ENCODE data around the gene KLF4.
A peak's percentile ranks its signal among the peaks of the same experiment; 100 is the strongest.

KLF4 gene

GRCh38 chr9:107480386-107480789 is 9.2 kb downstream of the KLF4 start:
- H3K4me3 ChIP-seq (replicated peaks in 1 of 2; ENCODE audit: low read depth in 2 of 2, low read length in 2 of 2), result peak overlapping the region in 1 of 2 donors; percentile 5
- peak; percentile 84 to 85 for DNase-seq (ENCODE audit: low read depth in 2 of 2)
- TF ChIP-seq, protein P1, sequence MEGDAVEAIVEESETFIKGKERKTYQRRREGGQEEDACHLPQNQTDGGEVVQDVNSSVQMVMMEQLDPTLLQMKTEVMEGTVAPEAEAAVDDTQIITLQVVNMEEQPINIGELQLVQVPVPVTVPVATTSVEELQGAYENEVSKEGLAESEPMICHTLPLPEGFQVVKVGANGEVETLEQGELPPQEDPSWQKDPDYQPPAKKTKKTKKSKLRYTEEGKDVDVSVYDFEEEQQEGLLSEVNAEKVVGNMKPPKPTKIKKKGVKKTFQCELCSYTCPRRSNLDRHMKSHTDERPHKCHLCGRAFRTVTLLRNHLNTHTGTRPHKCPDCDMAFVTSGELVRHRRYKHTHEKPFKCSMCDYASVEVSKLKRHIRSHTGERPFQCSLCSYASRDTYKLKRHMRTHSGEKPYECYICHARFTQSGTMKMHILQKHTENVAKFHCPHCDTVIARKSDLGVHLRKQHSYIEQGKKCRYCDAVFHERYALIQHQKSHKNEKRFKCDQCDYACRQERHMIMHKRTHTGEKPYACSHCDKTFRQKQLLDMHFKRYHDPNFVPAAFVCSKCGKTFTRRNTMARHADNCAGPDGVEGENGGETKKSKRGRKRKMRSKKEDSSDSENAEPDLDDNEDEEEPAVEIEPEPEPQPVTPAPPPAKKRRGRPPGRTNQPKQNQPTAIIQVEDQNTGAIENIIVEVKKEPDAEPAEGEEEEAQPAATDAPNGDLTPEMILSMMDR (IDR thresholded peaks at IDR 0.05; ENCODE audit: low read depth, low read length), result no peak

DNA sequence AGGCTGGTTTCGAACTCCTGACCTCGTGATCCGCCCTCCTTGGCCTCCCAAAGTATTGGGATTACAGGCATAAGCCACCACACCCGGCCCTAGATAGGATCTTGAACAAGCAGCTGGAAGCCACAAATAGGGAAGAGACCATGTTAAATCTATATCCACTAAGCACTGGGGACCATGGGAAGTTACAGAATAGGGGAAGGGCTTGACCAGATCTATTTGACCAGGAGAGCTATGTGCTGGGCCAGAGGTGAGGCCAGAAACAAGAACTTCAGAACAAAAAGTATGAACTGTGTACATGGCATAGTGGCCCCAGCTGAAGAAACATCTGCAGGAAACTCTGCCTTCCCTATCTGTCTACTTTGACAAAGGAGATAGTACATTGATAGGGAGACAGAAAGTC is 10.8 kb downstream of the KLF4 start:
- no peak overlapping the region for H3K4me3 ChIP-seq (replicated peaks in 1 of 2; ENCODE audit: low read depth in 2 of 2, low read length in 2 of 2)
- TF ChIP-seq, protein P1 (IDR thresholded peaks at IDR 0.05; ENCODE audit: low read depth, low read length), result no peak
- DNase-seq (ENCODE audit: low read depth in 2 of 2), result no peak

DNA sequence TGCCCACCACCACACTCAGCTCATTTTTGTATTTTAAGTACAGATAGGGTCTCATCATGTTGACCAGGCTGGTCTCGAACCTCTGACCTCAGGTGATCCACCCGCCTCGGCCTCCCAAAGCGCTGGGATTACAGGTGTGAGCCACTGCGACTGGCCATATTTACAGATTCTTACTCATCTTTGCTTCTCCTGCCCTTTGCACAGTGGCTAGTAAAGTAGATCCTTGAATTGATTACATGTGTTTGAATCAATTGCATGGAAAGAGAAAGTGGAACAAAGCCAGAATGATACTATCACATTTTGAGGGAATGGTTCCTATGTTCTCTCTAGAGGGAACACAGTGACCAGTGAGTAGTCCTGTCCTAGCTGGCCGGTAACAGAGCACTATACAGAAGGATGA is 15.4 kb downstream of the KLF4 start:
- no peak overlapping the region for H3K4me3 ChIP-seq (replicated peaks in 1 of 2; ENCODE audit: low read depth in 2 of 2, low read length in 2 of 2)
- DNase-seq (ENCODE audit: low read depth in 2 of 2), result no peak
- TF ChIP-seq, protein P1 (IDR thresholded peaks at IDR 0.05; ENCODE audit: low read depth, low read length), result no peak

GRCh38 chr9:107472581-107473340 is 16.8 kb downstream of the KLF4 start:
- no peak overlapping the region for H3K4me3 ChIP-seq (replicated peaks in 1 of 2; ENCODE audit: low read depth in 2 of 2, low read length in 2 of 2)
- TF ChIP-seq, protein P1 (IDR thresholded peaks at IDR 0.05; ENCODE audit: low read depth, low read length), result no peak
- no peak for DNase-seq (ENCODE audit: low read depth in 2 of 2)

GRCh38 chr9:107471552-107471951 is 18.0 kb downstream of the KLF4 start:
- peak in 1 of 2 donors; percentile 39 for DNase-seq (ENCODE audit: low read depth in 2 of 2)
- TF ChIP-seq, protein P1 (IDR thresholded peaks at IDR 0.05; ENCODE audit: low read depth, low read length), result no peak
- no peak overlapping the region for H3K4me3 ChIP-seq (replicated peaks in 1 of 2; ENCODE audit: low read depth in 2 of 2, low read length in 2 of 2)

GRCh38 chr9:107467416-107467815 is 22.2 kb downstream of the KLF4 start:
- H3K4me3 ChIP-seq (replicated peaks in 1 of 2; ENCODE audit: low read depth in 2 of 2, low read length in 2 of 2), result no peak overlapping the region
- TF ChIP-seq, protein P1 (IDR thresholded peaks at IDR 0.05; ENCODE audit: low read depth, low read length), result no peak
- peak in 1 of 2 donors; percentile 27 for DNase-seq (ENCODE audit: low read depth in 2 of 2)
